GM21381 (cell line): ENCODE results near the gene ALPL.

ENCODE experiments used
- ATAC-seq: cut with Tn5 transposase; IDR thresholded peaks from one replicate; pipeline ENCODE4 v1.9.1; 2021; ENCODE audit warnings: mild to moderate bottlenecking, moderate library complexity; ENCODE audit not compliant: unreplicated experiment

ALPL gene

DNA sequence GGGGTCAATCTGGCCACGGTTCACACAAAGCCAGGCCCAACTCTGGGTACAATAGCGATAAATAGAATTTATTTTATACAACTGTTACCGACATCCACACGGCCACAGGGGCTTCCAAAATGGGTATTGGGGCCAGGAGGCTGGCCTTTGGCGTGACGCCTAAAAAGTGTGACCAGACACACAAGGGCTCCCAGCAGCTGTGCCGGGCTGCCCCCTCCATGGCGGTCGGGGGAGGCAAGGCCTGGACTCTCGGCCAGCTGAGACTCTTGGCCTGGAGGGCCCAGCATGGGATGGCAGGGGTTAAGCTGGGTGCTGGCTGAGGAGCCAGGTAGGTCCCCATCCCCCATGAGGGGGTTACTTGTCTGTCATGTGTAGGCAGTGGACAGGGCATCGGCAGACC, 87.0 kb downstream of the ALPL start:
- ATAC-seq, result no peak

DNA sequence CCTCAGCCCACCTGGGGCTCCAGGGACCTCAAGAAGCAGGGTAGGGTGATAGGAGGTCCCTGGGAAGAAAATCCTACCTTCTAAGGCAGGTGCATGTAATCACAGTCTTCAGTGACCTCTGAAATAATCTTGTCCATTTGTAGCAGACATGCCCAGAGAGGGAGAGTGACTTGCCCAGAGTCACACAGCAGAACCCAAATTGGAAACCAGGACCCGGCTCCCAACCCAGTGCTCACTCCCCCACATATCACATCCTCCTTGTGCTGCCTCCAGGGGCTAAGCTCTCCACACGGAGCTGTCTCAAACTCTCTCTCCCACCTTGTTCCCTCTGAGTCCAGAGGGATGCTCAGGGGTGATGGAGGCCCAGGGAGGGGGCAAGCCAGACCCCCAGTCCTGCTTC, 87.4 kb downstream of the ALPL start:
- ATAC-seq, result no peak

DNA sequence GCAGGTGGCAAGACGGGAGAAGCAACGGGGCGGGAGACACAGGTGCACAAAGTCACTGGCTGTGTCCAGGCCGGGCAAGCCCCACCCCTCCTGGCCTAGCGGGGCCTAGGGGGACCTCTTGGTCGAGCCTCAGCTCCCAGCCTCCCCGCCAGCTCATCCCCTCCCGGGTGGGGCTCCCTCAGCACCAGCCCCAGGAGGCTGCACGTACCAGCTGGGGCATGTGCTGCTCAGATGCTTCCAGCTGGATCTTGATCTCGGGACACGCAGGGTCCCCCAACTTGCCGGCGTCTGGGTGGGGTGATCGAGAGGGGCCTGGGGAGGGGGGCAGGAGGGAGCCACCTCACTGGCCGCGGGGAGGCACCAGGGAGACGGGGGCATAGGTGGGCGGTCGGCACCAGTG, 88.5 kb downstream of the ALPL start:
- no peak for ATAC-seq

DNA sequence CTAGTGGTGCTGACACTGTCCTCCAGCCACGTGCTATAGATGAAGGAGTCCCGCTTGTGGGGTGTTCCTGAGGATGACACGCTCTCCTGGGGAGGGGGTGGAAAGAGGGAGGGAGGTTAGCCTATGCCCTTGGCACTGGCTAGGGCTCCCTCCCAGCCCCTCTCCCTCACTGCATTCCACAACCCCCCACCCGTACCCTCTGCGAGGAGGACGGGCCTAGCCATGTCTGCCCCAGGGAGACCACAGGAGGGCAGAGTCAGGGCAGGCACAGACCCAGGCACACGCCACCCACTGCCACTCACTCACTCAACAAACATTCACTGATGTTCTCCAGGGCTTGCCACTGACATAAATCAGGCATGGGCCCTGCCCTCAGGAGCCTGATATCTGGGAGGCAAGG, 89.2 kb downstream of the ALPL start:
- no peak for ATAC-seq

DNA sequence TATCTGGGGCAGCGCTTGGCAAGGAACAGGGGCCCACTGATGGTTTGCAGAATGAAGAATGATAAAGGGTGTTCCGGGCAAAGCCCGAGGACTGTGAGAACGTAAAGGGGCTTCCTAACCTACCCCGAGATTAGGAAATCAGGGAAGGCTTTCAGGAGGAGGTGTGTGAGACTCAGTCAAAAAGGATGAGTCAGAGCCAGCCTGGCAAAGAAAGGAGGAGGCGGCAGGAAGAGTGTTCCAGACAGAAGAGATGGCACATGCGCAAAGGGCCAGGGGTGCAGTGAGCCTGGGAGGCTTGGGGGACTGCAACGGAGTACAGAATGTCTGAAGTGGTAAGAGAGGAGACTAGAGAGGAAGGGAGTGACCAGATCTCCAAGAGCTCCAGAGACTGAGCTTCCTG, 89.7 kb downstream of the ALPL start:
- no peak for ATAC-seq

DNA sequence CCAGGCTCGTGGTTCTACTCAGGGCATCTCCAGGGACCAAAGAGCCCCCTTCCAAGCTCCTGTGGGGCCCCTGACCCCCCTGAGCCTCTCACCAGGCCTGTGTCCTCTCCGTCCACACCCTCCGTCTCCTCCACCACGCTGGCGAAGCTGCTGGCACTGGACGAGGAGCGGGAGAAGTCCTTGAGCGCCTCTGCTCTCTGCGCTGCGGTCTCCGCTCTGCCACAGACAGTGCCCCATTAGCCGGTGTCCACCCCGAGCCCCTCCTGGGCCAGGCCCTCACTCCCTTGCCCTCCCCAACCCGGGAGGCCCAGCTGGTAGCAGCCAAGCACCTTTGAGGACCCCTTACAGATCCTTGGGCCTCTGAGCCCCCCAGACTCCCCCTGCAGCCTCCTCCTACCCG, 90.2 kb downstream of the ALPL start:
- ATAC-seq, result no peak

DNA sequence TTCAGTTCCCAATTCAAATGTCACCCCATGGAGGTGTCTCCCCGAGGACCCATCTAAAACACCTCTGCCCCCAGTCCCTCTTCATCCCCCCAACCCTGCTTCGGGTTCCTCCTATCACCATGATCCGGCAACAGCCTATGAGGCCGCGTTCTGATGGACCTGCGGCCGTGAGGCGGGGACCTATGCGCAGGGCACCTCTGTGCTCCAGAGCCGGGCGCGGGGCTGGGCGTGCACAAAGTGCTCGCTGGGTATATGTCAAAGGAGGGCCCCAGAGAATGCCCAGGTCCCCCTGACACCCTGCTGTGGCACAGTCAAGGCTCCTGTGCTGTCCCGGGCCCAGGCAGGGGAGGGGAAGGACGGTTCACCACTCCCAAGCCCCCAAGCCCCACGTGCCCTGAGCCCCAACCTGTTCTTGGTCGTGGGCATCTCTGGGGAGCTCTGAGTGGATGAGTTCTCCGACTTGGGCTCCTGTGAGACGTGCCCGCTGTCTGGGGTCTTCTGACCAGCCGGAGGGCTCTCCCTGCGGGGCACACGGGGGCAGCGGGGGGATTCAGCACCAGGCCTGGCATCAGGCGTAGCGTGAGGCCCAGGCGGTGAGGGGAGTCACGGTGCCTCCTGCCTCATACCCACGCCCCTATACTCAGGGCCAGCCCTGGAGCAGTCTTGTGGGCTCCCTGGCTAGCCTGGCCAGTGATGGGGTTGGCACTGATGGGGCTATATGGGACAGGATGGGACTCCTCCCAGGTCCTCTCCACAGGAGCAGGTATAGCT, 92.2 kb downstream of the ALPL start:
- ATAC-seq, result no peak

DNA sequence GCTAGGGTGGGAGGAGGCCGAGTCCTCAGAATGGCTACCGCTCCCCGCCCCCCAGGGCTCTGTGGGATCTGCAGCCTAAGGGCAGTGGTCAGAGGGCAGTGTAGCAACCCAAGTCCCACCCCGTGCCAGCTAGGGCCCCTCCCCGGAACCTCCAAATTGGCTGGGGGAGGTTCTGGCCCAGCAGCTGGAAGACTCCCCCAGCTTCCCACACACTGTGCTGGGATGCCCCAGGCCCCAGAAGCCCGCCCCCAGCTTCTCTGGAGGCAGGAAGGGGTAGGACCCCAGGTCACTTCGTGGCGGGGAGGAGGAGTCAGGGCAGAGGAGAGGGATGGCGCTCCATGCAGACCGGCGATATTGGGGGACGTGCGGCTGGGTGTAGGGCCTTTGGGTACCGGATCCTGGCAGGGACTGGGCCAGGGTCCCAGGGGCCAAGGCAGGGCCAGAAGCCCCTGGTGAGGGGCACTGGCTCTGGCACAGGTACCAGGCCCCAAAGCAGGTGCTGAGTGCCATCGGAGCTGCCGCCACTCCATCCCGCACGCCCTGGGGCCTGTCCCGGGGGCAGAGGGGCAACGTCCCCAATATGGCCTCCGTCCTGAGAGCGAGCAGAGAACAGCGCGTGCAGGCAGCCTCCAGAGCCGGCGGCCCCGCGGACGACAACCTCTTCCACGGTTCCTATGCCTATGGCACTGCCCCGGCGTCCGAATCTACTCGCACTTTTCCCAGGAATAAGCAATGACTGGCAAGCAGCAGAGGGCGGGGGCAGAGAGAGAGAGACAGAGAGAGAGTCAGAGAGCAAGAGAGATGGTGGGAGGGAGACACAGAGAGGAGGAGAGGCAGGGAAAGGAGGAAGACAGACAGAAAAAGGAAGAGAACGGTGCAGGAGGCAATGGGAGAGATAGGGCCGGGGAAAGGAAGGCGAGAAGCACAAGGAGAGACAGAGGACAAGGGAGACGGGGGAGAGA, 94.2 kb downstream of the ALPL start:
- no peak for ATAC-seq

DNA sequence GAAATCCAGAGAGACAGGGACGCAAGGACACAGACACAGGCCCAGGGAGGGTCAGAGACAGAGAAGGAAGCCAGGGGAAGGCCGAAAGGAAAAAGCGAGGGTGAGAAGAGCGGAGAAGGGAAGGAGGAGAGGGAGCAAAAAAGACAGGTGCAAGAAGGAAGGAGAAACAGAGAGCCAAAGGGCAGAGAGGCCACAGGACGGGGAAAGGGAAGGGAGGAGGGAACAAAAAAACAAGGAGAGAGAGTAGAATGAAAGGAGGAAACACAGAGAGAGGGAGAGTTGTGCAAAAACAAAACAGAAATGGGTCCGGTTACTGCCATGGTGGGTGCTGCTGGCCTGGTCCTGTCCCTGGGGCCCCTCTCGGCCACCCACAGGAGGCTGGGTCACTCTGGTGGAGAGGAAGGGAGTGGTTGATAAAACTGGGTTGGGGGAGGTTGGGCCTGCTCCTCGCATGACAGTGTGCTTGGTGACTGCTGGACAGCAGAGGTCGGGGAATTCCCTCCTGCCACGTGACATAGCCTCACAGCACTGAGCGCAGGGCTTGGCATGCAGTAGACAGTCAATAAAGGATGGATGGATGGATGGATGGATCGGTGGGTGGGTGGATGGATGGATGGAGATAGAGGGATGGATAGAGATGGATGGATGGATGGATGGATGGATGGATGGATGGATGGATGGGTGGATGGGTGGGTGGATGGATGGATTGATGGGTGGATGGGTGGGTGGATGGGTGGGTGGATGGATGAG, 95.2 kb downstream of the ALPL start:
- ATAC-seq, result no peak

DNA sequence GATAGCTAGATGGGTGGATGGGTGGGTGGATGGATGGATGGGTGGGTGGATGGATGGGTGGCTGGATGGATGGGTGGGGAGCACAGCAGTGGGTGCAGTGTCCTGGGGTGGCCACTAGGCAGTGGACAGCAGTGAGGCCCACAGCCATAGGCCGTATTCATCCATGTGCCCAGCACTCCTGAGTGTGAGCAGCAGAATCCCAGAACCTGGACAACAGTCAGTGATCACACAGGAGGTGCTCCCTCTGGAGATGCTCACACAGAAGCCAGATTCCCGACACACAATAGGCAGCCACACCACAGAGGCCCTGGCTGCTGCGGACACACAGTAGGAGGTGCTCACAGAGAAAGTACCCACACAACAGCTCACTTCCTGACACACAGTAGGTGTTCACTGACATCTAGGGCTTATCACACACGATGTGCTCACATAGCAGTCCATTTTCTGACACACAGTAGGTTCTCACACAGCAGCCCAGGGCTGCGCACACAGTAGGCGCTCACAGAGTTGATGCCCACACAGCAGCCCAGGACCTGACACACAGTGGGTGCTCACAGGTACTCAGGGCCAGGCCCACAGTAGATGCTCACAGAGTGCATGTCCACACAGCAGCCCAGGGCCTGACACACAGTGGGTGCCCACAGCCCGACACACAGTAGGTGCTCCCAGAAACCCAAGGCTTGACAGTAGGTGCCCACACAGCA, 95.9 kb downstream of the ALPL start:
- no peak for ATAC-seq

DNA sequence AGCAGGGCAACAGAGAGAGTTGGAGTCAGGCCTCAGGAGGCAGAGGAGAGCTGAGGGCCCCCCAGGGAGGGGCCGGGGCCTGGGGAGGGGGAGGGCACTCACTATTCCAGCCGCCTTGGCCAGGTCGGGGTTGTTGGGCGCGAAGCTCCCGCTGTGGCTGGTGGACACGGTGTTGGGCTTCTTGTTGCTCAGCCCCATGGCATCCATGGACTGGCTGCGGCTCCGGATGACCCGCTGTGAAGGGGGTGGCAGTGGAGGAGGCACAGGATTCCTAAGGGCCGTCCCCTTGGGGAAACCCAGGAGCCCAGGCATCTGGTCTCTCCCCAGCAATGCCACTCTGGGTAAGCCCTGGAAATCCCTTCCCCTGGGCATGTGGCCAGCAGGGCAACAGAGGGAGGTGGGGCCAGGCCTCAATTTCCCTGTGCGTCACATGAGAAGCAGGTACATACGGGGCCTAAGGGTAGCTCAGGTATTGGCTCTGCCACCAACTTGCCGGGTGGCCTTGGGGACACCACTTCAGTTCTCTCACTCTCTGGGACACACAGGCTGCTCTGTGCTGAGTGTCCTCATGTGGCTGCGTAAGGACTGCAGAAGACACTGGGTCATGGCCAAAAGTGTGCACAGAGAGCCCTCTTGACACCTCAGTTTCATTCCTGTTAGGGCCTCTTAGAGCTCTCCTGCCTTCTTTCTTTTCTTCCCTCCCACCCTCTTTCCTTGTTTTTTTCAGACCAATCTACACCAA, 96.9 kb downstream of the ALPL start:
- no peak for ATAC-seq

DNA sequence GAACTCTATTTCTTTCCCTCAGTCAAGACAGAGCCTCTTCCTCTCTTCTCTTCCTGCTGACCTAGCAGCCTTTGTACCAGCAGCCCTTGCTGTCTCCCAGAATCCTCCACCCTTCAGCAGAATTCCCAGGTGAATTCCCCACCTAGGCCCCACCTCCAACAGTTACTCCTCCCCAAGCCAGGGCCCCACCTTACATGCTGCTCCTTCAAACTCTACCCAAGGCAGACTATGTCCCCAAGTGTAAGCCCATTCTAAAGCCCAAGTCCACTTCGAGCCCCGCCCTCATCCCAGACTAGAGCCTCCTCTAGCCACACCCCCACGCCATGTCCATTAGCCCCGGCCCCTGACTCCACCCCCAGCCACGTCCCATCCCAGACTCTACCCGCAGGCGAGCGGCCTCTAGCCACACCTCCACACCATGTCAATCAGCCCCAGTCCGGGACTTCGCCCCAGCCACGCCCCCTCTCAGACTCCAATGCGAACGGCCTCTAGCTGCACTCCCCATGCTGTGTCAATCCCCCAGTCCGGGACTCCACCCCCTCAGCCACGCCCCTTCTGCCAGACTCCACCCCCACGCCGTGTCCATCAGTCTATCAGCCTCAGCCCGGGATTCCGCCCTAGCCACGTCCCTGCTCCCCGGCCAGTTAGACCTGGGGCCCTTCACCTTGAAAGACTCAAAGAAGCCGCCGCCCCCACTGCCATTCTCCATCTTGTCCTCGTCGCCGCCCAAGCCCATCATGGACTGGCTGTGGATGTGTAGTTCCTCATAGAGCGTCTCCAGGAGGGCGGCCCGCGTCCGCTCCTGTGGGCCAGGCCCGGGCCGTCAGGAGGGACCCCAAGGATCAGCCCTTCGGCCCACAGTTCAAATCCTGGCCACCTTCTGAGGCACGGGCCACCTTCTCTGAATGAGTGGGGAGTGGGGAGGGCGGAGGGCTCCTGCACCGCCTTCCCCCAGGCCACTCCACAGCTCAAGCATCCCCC, 98.6 kb downstream of the ALPL start:
- peak; percentile 64 for ATAC-seq

DNA sequence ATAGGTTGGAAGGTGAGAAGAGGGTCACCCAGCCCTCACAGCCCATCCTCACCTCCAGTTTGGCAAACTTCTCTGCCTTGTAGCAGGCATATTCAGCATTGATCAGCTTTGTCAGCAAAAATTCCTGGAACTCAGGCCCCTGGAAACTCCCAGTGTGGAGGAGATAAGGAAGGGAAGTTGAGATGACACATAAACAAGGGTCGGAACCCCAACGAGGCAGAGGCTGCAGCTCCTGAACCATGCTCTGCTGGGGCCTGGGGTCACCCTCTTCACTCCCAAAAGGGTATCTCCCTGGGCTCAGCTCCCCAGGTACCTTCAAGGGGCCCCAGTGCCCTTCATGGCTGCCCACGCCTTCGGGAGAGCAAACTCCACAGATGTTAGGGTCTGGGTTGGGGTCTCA, 99.6 kb downstream of the ALPL start:
- ATAC-seq, result no peak

DNA sequence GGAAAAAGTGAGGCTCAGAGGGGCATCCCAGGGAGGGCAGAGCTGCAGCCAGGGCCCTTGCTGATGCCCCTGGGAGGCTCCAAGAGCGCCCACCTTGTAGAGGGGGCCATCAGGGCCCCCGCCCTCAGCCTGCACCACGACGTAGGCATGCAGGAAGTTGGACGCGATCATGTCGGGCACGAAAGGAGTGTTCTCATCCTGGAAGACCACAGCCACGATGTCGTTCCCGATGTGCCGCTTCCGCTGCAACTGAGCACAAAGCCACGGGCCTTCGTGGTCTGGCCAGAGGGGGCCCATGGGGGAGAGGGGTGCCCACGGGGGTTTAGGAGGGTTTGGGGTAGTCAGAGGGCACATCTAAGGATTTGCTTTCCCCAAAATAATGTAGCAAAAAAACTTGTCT, 100.8 kb downstream of the ALPL start:
- no peak for ATAC-seq

DNA sequence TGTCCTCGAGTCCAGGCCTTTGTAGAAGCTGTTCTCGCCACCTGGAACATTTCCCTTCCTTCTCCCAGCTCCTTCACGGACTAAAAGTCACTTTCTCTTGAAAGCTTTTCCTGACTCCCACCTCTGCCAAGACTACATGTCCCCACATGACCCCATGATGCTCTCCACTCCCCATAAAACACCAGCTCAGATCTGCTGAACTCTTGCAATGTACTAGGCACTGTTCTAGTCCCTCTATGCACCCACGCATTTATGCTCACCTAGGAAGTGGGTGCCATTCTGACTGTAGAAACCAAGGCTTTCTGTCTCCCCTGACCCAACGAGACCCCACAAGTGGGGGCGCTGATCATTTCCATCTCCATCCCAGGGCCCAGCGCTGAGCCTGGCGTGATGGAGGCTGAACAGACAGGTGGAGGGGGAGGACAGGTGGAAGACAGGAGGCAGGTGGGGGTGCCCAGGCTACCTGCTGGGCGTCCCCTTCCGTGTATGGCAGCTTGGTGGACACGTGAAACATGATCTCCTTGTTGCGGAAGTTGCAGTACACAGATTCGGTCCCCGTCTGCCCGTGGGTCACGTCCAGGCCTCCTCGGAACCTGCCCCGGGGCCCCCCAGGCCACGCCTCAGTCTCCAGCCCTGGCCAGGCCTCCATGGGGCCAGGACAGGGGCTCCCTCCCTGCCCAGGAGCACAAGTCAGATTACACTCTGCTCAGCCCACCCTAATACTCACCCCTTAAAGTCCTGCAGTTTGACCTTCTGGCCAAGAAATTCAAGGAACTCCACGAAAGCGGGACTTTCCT, 102.0 kb downstream of the ALPL start:
- ATAC-seq, result no peak

DNA sequence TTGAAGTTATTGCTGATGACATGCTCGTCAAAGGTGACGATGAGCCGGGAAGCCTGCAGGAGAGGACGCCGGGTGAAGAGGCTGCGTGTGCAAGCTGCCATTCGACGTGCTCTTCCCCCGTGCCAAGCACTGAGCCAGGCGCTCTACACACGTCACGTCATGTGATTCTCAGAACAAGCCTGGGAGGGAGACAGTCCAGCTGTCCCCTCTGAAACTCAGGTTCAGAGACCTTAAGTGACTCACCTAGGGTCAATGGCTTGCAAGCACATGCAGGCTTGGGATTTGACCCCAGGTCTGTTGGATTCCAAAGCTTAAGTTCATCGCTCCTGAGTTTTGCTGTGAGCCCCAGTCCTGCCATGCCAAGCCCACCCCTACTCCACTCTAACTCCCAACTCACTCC, 102.8 kb downstream of the ALPL start:
- no peak for ATAC-seq

DNA sequence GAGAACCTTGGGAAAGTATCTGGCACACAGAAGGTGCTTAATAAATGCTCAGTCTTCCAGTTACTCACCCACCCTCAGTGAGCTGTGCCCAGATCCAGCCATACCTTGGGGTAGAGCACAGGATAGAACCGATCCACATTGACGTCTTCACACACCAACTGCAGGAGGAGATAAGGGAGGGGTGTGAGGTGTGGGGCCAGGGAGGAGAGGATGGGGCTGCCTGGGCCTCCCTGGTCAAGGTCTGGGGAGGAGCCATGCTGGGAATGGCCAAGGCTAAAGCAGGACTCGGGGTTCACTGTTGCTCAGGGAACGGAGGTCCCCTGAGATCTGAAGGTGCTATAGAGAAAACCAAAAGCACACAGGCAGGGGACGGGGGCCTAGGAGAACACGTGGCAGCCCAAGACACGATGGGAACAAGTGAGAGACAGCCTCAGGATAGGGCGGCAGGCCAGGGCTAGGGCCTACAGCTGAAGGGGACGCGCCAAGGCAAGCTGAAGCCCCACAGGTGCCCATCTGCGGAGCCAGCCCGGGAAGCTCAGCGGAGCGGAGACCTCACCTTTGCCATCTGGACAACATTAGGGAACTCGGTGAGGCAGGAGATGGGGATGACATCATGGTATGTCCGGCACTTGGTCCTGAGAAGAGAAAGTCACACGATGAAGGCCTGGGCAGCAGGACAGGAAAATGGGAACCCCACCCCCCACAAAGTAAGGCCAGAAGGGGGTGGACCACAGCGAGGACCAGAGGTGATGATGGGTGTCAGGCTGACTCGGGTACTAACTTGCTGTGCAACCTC, 104.0 kb downstream of the ALPL start:
- no peak for ATAC-seq
